Islet of Langerhans (tissue), 1 donor: ENCODE results near the gene KDM4C.

Experiments
- FAIRE-seq: peaks from one replicate; lab custom pipeline; 2011; peaks lifted over from hg19 to GRCh38; lab: Jason Lieb, UNC

The KDM4C gene

GRCh38 chr9:7144265-7145046 lies 386.7 kb downstream of the KDM4C start:
- no peak for FAIRE-seq

GRCh38 chr9:7145361-7146069 lies 387.7 kb downstream of the KDM4C start:
- FAIRE-seq: no peak

GRCh38 chr9:7146582-7146981 lies 388.8 kb downstream of the KDM4C start:
- no peak for FAIRE-seq

- FAIRE-seq: no peak
Measured at GRCh38 chr9:7147121-7148090, 389.6 kb downstream of the KDM4C start.

- no peak for FAIRE-seq
Measured at GRCh38 chr9:7148243-7148765, 390.5 kb downstream of the KDM4C start.

- no peak for FAIRE-seq
Measured at GRCh38 chr9:7149258-7149657, 391.5 kb downstream of the KDM4C start.

GRCh38 chr9:7150153-7150890 lies 392.5 kb downstream of the KDM4C start:
- no peak for FAIRE-seq

- no peak for FAIRE-seq
Measured at GRCh38 chr9:7153134-7153533, 395.4 kb downstream of the KDM4C start.

- no peak for FAIRE-seq
Measured at GRCh38 chr9:7153566-7153965, 395.8 kb downstream of the KDM4C start.

GRCh38 chr9:7154003-7154619 lies 396.3 kb downstream of the KDM4C start:
- no peak for FAIRE-seq

GRCh38 chr9:7154650-7155049 lies 396.9 kb downstream of the KDM4C start:
- FAIRE-seq: no peak

- FAIRE-seq: no peak
Measured at GRCh38 chr9:7161469-7161868, 403.7 kb downstream of the KDM4C start.

GRCh38 chr9:7163932-7164331 lies 406.2 kb downstream of the KDM4C start:
- FAIRE-seq: no peak

- FAIRE-seq: no peak
Measured at GRCh38 chr9:7164440-7165330, 406.9 kb downstream of the KDM4C start.

GRCh38 chr9:7165331-7165975 lies 407.7 kb downstream of the KDM4C start:
- FAIRE-seq: no peak

- no peak for FAIRE-seq
Measured at GRCh38 chr9:7166074-7166473, 408.3 kb downstream of the KDM4C start.

- FAIRE-seq: no peak
Measured at GRCh38 chr9:7169717-7170389, 412.1 kb downstream of the KDM4C start.

- FAIRE-seq: no peak
Measured at GRCh38 chr9:7171396-7172153, 413.8 kb downstream of the KDM4C start.
